K562 (cell line): ENCODE data around the gene TGM5. TPM values are rescaled to one million over a fixed set of nuclear protein-coding genes. Genes with fewer than 3 reads are reported as not detected.

Experiments
- ATAC-seq: fragments of 200-7000 bp; cut with Tn5 transposase; 3 replicates; pipeline ENCODE4 v1.9.1; 2020; ENCODE audit warnings: moderate library complexity
- BruUV-seq: library from RNA; stranded (reverse); fragments of 400-500 nt; replicated peaks from 2 replicates; lab custom pipeline; 2021; lab: Mats Ljungman, UMichigan
- CTCF ChIA-PET: fragments of 300-600 bp; formaldehyde crosslinking; extraction: SDS; loops from one replicate; lab custom pipeline; 2021; ENCODE audit warnings: low intra/inter-chr PET ratio; lab: Yijun Ruan, JAX
- POLR2A ChIA-PET: fragments of 300-600, 350-650 bp; sonication (Branson Sonifier 250); formaldehyde crosslinking; extraction: SDS; loops from one replicate; lab custom pipeline; 2021; ENCODE audit warnings: antibody characterized with exemption, inconsistent platforms; lab: Yijun Ruan, JAX
- DNase-seq, 4 experiments: peaks; one replicate each; pipeline versions ENCODE4 v3.0.0 to v3.0.0-alpha.2; 2011 to 2018; ENCODE audit warnings: low spot score in 3 of 4, mixed read lengths in 3 of 4; ENCODE audit errors: extremely low read depth in 1 of 4
- FAIRE-seq: peaks from 2 replicates; lab custom pipeline; 2011; peaks lifted over from hg19 to GRCh38; lab: Jason Lieb, UNC
- H2AFZ ChIP-seq: 2 replicates; pipeline ENCODE4 v1.6.0; 2011; ENCODE audit warnings: low read depth, low read length, control low read depth, inconsistent platforms
- H3K27ac ChIP-seq: fragments of 200-600 bp; 3 replicates; pipeline ENCODE4 v1.8.0; 2011; ENCODE audit warnings: low read depth, mild to moderate bottlenecking, control low read depth, inconsistent platforms, low read length, moderate library complexity, mixed read lengths; ENCODE audit errors: extremely low read depth
- H3K27me3 ChIP-seq, 2 experiments: fragments of 300-600 bp in 1 of 2; 2 replicates in 1 of 2; 3 replicates in 1 of 2; pipeline versions ENCODE4 v1.6.0 to v1.8.0; 2011; ENCODE audit warnings: inconsistent platforms in 2 of 2, low read length in 2 of 2, mild to moderate bottlenecking in 1 of 2, mixed read lengths in 1 of 2, moderate library complexity in 1 of 2; ENCODE audit not compliant: control insufficient read depth in 2 of 2, insufficient read depth in 2 of 2
- H3K36me3 ChIP-seq: fragments of 300-600 bp; 3 replicates; pipeline ENCODE4 v1.8.0; 2011; ENCODE audit warnings: mild to moderate bottlenecking, low read length, inconsistent platforms; ENCODE audit not compliant: control insufficient read depth, insufficient read depth
- H3K4me1 ChIP-seq, 2 experiments: fragments of 200-600 bp in 1 of 2; replicated peaks in 1 of 2; 2 replicates in 1 of 2; 3 replicates in 1 of 2; pipeline versions ENCODE4 v1.5.1 to v1.8.0; 2011; ENCODE audit warnings: inconsistent platforms in 2 of 2, low read length in 2 of 2, mild to moderate bottlenecking in 1 of 2, mixed read lengths in 1 of 2, moderate library complexity in 1 of 2; ENCODE audit not compliant: control insufficient read depth in 2 of 2, insufficient read depth in 2 of 2
- H3K4me2 ChIP-seq: 2 replicates; pipeline ENCODE4 v1.6.1; 2011; ENCODE audit warnings: low read length, control low read depth, inconsistent platforms, mixed read lengths; ENCODE audit not compliant: insufficient read depth
- H3K4me3 ChIP-seq: fragments of 200-600 bp; sonication (generic), shearing (Covaris generic); 2 replicates; pipeline ENCODE4 v1.5.1; 2016; ENCODE audit warnings: control low read depth, inconsistent platforms
- H3K79me2 ChIP-seq: fragments of 200-600 bp; 3 replicates; pipeline ENCODE4 v1.8.0; 2011; ENCODE audit warnings: low read length, inconsistent platforms; ENCODE audit not compliant: control insufficient read depth, insufficient read depth
- H3K9ac ChIP-seq, 2 experiments: 2 replicates each; pipeline versions ENCODE4 v1.6.0 to v1.6.1; 2011; ENCODE audit warnings: low read depth in 2 of 2, low read length in 2 of 2, control low read depth in 1 of 2, inconsistent platforms in 1 of 2, mild to moderate bottlenecking in 1 of 2, mixed read lengths in 1 of 2; ENCODE audit not compliant: insufficient read depth in 1 of 2
- H3K9me1 ChIP-seq: one replicate; pipeline ENCODE4 v1.6.0; 2011; ENCODE audit warnings: inconsistent platforms, mild to moderate bottlenecking, low read length, moderate library complexity; ENCODE audit not compliant: control insufficient read depth, insufficient read depth
- H3K9me3 ChIP-seq: replicated peaks from 2 replicates; pipeline ENCODE4 v1.5.1; 2011; ENCODE audit warnings: low read depth, low read length, inconsistent platforms; ENCODE audit not compliant: control insufficient read depth, insufficient read depth
- H4K20me1 ChIP-seq: replicated peaks from 2 replicates; pipeline ENCODE4 v1.6.1; 2011; ENCODE audit warnings: low read length, inconsistent platforms, mixed read lengths; ENCODE audit not compliant: control insufficient read depth, insufficient read depth
- CUX1 ChIP-seq: fragments of 200-800 bp; sonication (Bioruptor generic); IDR thresholded peaks from 2 replicates; pipeline ENCODE4 v1.6.1; 2016; ENCODE audit warnings: missing genetic modification characterization, missing compliant biosample characterization
- GABPA ChIP-seq: fragments of 200-800 bp; sonication (Bioruptor generic); conservative IDR thresholded peaks from 2 replicates; pipeline ENCODE4 v1.6.1; 2016; ENCODE audit warnings: low read depth, missing genetic modification characterization, missing compliant biosample characterization
- GTF2E2 ChIP-seq: fragments of 200-800 bp; sonication (Bioruptor generic); IDR thresholded peaks from 2 replicates; pipeline ENCODE4 v1.6.1; 2016; ENCODE audit warnings: missing genetic modification characterization, missing compliant biosample characterization
- HDAC6 ChIP-seq: IDR thresholded peaks from 2 replicates; pipeline ENCODE4 v1.6.1; 2012; ENCODE audit warnings: low read depth, mild to moderate bottlenecking, control low read depth, inconsistent platforms, low read length, moderate library complexity
- RAD51 ChIP-seq: fragments of 450-650 bp; IDR thresholded peaks from 2 replicates; pipeline ENCODE4 v1.7.1; 2016; ENCODE audit warnings: low read depth, mild to moderate bottlenecking, borderline replicate concordance
- TOE1 ChIP-seq, 2 experiments: fragments of 450-650 bp in 1 of 2; sonication (generic) in 1 of 2; formaldehyde crosslinking in 1 of 2; IDR thresholded peaks; 2 replicates each; pipeline versions ENCODE4 v1.7.1 to v1.8.0; 2016 to 2022; ENCODE audit warnings: borderline replicate concordance in 2 of 2, mild to moderate bottlenecking in 2 of 2, antibody characterized with exemption in 1 of 2, inconsistent platforms in 1 of 2, low read depth in 1 of 2, missing genetic modification reagents in 1 of 2, moderate library complexity in 1 of 2
- ZNF324 ChIP-seq: fragments of 250-450 bp; sonication (Bioruptor Pico); IDR thresholded peaks from 2 replicates; pipeline ENCODE4 v1.4.0; 2020; ENCODE audit warnings: mild to moderate bottlenecking
- WGBS: fragments of 100-300 bp; shearing (Covaris generic); methylation state at CpG from one replicate; pipeline ENCODE4 v1.1.6; 2016; ENCODE audit warnings: low coverage, mixed read lengths; ENCODE audit not compliant: insufficient coverage; ENCODE audit errors: missing lambda C conversion rate; 5-methylcytosine and 5-hydroxymethylcytosine counted together
- in situ Hi-C: fragments of 300-500 bp; cut with MboI; formaldehyde crosslinking; loops from 4 replicates; pipeline ENCODE4 v1.15.0; 2018; ENCODE audit warnings: inconsistent platforms, mixed read lengths
- intact Hi-C: fragments of 100-400 bp; cut with micrococcal nuclease; formaldehyde crosslinking; loops from 2 replicates; pipeline ENCODE4 v1.14.2; 2022
- polyA plus RNA-seq, 8 experiments: library from polyadenylated mRNA; depleted of rRNA in 4 of 8; stranded (reverse) in 5 of 8; unstranded in 3 of 8; fragments of >200 nt; fragmentation: Nextera tagmentation in 2 of 8; fragmentation: Illumina TruSeq in 1 of 8; extraction: Ambion mirVana in 2 of 8; extraction: Trizol in 1 of 8; gene quantifications; 2 replicates each; pipeline versions ENCODE4 v1.2.1 to v1.2.3, GENCODE V29; 2011 to 2014; ENCODE audit warnings: inconsistent platforms in 1 of 8, missing spikeins in 1 of 8
- total RNA-seq, 7 experiments: library from RNA; depleted of rRNA in 6 of 7; stranded (reverse); fragments of >200 nt in 6 of 7; fragmentation: Illumina TruSeq in 2 of 7; extraction: Trizol in 2 of 7; gene quantifications; 2 replicates each; pipeline versions ENCODE4 v1.2.1 to v1.2.3, GENCODE V29; 2011 to 2021; ENCODE audit warnings: low replicate concordance in 1 of 7
- TF ChIP-seq, protein P1 (sequence below): sonication (generic); formaldehyde crosslinking; IDR thresholded peaks from 2 replicates; pipeline ENCODE4 v1.5.0; 2020; ENCODE audit warnings: missing genetic modification reagents
- TF ChIP-seq, protein P2 (sequence below): sonication (generic); formaldehyde crosslinking; IDR thresholded peaks from 2 replicates; pipeline ENCODE4 v1.9.0; 2022; ENCODE audit warnings: mild to moderate bottlenecking, missing genetic modification reagents
- TF ChIP-seq, protein P3 (sequence below): fragments of 450-650 bp; formaldehyde crosslinking; IDR thresholded peaks from 2 replicates; pipeline ENCODE4 v1.4.0; 2020; ENCODE audit warnings: mild to moderate bottlenecking, mixed read lengths

The TGM5 gene
- total and polyA plus RNA-seq, 9 of the 15 experiments (the other 6 are each of a cell fraction or from before 2014, with no cell fraction given), result 0.03 to 0.10 (median 0.07) TPM; not detected in 6

- Histone ChIP-seq H3K4me1 (no peaks in the 10 kb centered on the region; a peak in 2 of 5 replicates), H3K4me3 (no peak overlapping the region), H4K20me1 (no peaks in the 10 kb centered on the region), H3K79me2 (no peaks in the 10 kb centered on the region), H3K27ac (no peak overlapping the region), H3K9ac (no peak overlapping the region), H3K9me3 (no peaks in the 10 kb centered on the region), H3K9me1 (no peaks in the 10 kb centered on the region), H3K27me3 (peaks cover 19 to 22% of the 10 kb centered on the region in 2 experiments), H3K4me2 (no peak overlapping the region), H2AFZ (no peak overlapping the region), H3K36me3 (no peaks in the 10 kb centered on the region)
- TF ChIP-seq CUX1 (no peak), TOE1 (IDR thresholded peaks at IDR 0.05; ENCODE audit: borderline replicate concordance) (peak; percentile 72; the same call in 1 of the 2 replicates), TOE1 (CRISPR knock-in tag; IDR thresholded peaks at IDR 0.05; ENCODE audit: borderline replicate concordance, low read depth) (no peak), GTF2E2 (tag) (no peak), RAD51 (peak; percentile 61), GABPA (tag) (no peak), HDAC6 (no peak), ZNF324 (CRISPR knock-in tag) (no peak)
- TF ChIP-seq, protein P1, sequence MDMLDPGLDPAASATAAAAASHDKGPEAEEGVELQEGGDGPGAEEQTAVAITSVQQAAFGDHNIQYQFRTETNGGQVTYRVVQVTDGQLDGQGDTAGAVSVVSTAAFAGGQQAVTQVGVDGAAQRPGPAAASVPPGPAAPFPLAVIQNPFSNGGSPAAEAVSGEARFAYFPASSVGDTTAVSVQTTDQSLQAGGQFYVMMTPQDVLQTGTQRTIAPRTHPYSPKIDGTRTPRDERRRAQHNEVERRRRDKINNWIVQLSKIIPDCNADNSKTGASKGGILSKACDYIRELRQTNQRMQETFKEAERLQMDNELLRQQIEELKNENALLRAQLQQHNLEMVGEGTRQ (CRISPR knock-in tag), result peak; percentile 43; the same call in 1 of the 2 replicates
- TF ChIP-seq, protein P2, sequence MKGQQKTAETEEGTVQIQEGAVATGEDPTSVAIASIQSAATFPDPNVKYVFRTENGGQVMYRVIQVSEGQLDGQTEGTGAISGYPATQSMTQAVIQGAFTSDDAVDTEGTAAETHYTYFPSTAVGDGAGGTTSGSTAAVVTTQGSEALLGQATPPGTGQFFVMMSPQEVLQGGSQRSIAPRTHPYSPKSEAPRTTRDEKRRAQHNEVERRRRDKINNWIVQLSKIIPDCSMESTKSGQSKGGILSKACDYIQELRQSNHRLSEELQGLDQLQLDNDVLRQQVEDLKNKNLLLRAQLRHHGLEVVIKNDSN (CRISPR knock-in tag), result 0 out of 2 replicates have a peak, but pooled peaks have one; percentile 15
- TF ChIP-seq, protein P3, sequence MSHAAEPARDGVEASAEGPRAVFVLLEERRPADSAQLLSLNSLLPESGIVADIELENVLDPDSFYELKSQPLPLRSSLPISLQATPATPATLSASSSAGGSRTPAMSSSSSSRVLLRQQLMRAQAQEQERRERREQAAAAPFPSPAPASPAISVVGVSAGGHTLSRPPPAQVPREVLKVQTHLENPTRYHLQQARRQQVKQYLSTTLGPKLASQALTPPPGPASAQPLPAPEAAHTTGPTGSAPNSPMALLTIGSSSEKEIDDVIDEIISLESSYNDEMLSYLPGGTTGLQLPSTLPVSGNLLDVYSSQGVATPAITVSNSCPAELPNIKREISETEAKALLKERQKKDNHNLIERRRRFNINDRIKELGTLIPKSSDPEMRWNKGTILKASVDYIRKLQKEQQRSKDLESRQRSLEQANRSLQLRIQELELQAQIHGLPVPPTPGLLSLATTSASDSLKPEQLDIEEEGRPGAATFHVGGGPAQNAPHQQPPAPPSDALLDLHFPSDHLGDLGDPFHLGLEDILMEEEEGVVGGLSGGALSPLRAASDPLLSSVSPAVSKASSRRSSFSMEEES (CRISPR knock-in tag), result peak; percentile 92
- ATAC-seq (no peak), DNase-seq (no peak), FAIRE-seq (no peak)
- in situ Hi-C loops (no loop called here), intact Hi-C loops (no loop called here)
- BruUV-seq, result no TSS peak
- CTCF ChIA-PET, result no interaction called here
- 1% methylated on average over 4 of the region's 4 CpGs for WGBS
- POLR2A ChIA-PET, result interaction anchor here (0.9 to 2.0 kb wide), 3 partner anchors 10 to 17 kb away, joined by 3 to 6 read pairs (median 6); partner anchors contain the start of genes LCMT2 and TGM7
Measured at GRCh38 chr15:43312378-43312777, 45.6 kb upstream of the TGM5 start.
